Epithelial cell of alveolus of lung (primary cell): ENCODE data around the gene PDCD11. TPM values are rescaled to one million over a fixed set of nuclear protein-coding genes. Genes with fewer than 3 reads are reported as not detected.

ENCODE experiments used
- total RNA-seq: library from RNA; depleted of rRNA; stranded (reverse); fragments of >200 nt; gene quantifications from 2 replicates; pipeline ENCODE4 v1.2.1, GENCODE V29; 2015

Gene PDCD11, protein sequence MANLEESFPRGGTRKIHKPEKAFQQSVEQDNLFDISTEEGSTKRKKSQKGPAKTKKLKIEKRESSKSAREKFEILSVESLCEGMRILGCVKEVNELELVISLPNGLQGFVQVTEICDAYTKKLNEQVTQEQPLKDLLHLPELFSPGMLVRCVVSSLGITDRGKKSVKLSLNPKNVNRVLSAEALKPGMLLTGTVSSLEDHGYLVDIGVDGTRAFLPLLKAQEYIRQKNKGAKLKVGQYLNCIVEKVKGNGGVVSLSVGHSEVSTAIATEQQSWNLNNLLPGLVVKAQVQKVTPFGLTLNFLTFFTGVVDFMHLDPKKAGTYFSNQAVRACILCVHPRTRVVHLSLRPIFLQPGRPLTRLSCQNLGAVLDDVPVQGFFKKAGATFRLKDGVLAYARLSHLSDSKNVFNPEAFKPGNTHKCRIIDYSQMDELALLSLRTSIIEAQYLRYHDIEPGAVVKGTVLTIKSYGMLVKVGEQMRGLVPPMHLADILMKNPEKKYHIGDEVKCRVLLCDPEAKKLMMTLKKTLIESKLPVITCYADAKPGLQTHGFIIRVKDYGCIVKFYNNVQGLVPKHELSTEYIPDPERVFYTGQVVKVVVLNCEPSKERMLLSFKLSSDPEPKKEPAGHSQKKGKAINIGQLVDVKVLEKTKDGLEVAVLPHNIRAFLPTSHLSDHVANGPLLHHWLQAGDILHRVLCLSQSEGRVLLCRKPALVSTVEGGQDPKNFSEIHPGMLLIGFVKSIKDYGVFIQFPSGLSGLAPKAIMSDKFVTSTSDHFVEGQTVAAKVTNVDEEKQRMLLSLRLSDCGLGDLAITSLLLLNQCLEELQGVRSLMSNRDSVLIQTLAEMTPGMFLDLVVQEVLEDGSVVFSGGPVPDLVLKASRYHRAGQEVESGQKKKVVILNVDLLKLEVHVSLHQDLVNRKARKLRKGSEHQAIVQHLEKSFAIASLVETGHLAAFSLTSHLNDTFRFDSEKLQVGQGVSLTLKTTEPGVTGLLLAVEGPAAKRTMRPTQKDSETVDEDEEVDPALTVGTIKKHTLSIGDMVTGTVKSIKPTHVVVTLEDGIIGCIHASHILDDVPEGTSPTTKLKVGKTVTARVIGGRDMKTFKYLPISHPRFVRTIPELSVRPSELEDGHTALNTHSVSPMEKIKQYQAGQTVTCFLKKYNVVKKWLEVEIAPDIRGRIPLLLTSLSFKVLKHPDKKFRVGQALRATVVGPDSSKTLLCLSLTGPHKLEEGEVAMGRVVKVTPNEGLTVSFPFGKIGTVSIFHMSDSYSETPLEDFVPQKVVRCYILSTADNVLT (N-terminal part only)
- total RNA-seq: 16.8 and 26.8 TPM in 2 replicates

DNA sequence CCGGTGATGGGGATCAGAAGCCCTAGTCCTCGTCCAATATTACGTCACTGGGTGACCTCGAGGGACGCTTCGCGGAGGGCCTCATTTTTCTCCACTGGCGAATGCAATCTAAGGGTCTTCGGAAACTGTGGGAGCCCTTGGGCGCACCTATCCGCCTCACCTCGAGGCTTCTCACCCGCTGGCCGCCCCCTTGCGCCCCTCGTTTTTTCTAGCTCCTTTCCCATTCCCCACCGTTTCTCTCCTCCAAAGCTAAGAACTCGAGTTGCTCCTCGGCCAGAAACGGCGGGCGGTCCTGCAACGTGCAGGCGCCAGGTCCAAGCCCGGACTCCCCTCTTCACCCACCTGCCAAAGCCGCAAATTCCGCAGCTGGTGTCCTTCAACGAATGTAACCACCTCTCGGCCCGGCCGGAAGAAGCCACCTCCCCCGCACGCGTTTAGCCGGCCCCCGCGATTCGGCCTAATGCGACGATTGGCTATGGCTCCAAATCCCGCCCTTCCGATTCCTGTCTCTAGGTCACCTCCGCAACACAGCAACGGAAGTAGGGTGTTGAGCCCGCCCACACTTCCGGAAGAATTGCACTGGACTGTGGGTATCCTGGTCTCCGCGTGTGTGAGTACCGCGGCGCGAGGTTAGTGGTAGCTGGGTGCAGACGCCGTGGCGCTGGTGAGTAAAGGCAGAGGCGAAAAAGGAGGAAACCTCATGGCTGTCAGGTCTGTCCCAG lies at the start of gene PDCD11, which contains the start of gene ATP5MK:
Gene PDCD11 (plus strand): TSS at position 560 of the 722 bp plus-strand sequence. CDS start 1,801 bp downstream, outside the sequence.
Gene ATP5MK (minus strand): TSS at position 409 of the 722 bp plus-strand sequence. CDS start 4,018 bp downstream, outside the sequence.

GRCh38 chr10:103350517-103351260 lies 45.7 kb upstream of the PDCD11 start, which contains the start of gene PCGF6:
Gene PCGF6 (minus strand): TSS chr10:103351140. CDS start chr10:103351066, 74 bp downstream.

GRCh38 chr10:103367782-103368518 lies 28.5 kb upstream of the PDCD11 start, which contains the start of gene TAF5:
Gene TAF5 (plus strand): TSS chr10:103367976. CDS start chr10:103367990, 14 bp downstream.

DNA sequence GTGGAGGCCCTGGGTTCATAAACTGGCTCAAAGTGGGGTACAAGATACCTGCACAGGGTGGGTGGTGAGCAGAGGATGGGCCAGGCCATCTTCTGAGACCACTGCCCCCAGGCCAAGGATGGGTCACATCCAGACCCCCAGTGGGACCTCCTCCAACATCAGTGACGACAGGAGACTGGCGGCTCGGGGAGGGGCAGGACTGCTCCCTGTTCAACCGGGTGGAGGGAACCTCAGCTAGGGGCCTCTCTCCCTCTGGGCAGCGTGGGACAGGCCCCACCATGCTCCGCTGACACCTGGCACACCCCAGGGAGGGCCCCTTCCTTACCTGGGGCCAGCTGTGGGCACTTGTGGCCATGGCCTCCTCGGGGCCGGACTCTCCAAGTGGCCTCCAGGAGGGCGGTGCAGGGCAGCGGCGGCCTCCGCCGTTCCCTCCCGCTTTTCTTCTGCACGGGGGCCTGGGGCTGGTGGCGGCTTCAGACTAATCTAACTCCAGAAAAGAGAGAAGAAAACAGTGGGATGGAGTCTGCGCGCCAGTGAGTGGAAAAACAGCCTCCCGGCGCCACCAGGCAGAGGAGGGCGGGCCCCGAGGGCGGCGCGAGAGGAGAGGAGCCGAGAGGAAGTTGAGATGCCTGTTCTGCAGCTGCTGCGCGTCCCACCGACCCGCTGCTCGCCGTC lies 55.5 kb downstream of the PDCD11 start, which contains the start of gene CALHM2:
Gene CALHM2 (minus strand): TSS at position 540 of the 675 bp plus-strand sequence. CDS start 2,429 bp downstream, outside the sequence.

DNA sequence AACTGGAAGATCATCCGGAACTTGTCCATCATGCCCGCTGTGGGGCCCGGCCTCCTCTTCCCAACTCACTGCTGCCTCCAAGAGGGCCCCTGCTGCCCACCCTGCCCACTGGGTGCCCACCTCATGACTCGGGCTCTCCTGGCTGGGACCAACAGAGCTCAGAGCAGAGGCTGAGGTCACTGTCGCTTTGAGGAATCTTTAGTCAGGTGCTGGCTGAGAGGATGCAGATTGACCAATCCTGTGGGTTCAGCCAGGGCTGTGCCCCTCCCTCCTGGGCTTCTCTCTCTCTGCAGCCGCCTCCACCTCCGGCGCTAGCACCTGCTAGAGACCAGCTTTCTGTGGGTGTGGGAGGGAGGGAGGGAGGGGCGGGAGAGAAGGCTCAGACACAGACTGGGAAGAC lies 62.3 kb downstream of the PDCD11 start, which contains the start of gene CALHM1:
Gene CALHM1 (minus strand): TSS at position 181 of the 400 bp plus-strand sequence. CDS start 149 bp downstream, at position 32.

GRCh38 chr10:103479135-103479534 lies 82.7 kb downstream of the PDCD11 start, which contains the start of gene CALHM3:
Gene CALHM3 (minus strand): TSS chr10:103479240. CDS start chr10:103479032, 208 bp downstream.

DNA sequence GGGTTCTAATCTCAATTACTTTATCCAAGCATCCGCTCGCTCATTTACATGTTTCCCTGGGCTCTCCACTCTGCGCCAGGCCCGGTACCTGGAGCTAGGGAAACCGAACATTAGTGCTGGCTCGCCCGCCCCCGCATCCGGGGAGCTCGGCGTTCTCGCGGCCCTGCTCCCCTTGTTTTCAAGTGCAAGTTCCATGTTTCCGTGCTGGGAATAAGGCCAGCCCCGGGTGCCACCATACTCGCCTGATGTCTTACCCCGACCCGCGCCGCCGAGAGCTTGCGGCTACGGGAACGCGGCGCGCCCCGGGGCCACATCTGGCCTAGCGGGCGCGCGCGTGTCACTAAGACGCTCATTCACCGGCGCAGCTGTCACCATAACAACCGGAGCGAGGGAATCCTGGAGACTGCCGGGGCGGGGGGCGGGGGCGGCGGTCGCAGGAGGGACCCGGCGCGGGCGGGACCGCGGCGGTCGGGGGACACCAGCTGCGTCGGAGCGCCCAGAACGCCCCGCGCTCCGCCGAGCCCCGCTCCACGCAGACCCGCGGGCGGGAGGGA lies 97.0 kb downstream of the PDCD11 start, which contains the start of gene NEURL1:
Gene NEURL1 (plus strand): TSS at position 344 of the 554 bp plus-strand sequence. CDS start 683 bp downstream, outside the sequence.

Other genes with a start within 250 kb of the PDCD11 start
- 28.3 and 42.6 TPM in 2 replicates for gene NT5C2, start 203.4 kb upstream of the PDCD11 start, total RNA-seq
- 0.13 TPM in 1 of 2 replicates, not detected in the other for gene RPEL1, start 150.7 kb upstream of the PDCD11 start, total RNA-seq
- gene INA, start 119.5 kb upstream of the PDCD11 start, total RNA-seq: 1.1 and 3.4 TPM in 2 replicates
- gene PCGF6, start 45.5 kb upstream of the PDCD11 start, total RNA-seq: 9.8 and 11.8 TPM in 2 replicates
- gene TAF5, start 28.6 kb upstream of the PDCD11 start, total RNA-seq: 3.3 and 4.4 TPM in 2 replicates
- 211 and 238 TPM in 2 replicates for gene ATP5MK, start 151 bp upstream of the PDCD11 start, total RNA-seq
- 20.2 and 23.6 TPM in 2 replicates for gene CALHM2, start 55.7 kb downstream of the PDCD11 start, total RNA-seq
- gene CALHM1, start 62.3 kb downstream of the PDCD11 start, total RNA-seq: not detected in 2 replicates
- gene CALHM3, start 82.6 kb downstream of the PDCD11 start, total RNA-seq: not detected in 2 replicates
- 0.13 TPM in 1 of 2 replicates, not detected in the other for gene NEURL1, start 97.1 kb downstream of the PDCD11 start, total RNA-seq